HG02610 (cell line): ENCODE measurements around the gene OR10G2.
"Not testable (repeated sequence)": the region's sequence is repeated elsewhere in the genome, so short reads cannot be mapped to it uniquely, and the experiment has no call there.

Experiments
- ATAC-seq: cut with Tn5 transposase; IDR thresholded peaks from one replicate; pipeline ENCODE4 v1.9.1; 2021; ENCODE audit warnings: mild to moderate bottlenecking, moderate library complexity; ENCODE audit not compliant: unreplicated experiment

The OR10G2 gene

GRCh38 chr14:21634840-21635239 lies at the start of gene OR10G2:
TSS of gene OR10G2 (minus strand) at chr14:21634940. CDS start at chr14:21634842, 98 bp downstream.
- no peak for ATAC-seq

- no peak for ATAC-seq
These were observed 45.3 kb upstream of the OR10G2 start for GRCh38 chr14:21680072-21680471.

DNA sequence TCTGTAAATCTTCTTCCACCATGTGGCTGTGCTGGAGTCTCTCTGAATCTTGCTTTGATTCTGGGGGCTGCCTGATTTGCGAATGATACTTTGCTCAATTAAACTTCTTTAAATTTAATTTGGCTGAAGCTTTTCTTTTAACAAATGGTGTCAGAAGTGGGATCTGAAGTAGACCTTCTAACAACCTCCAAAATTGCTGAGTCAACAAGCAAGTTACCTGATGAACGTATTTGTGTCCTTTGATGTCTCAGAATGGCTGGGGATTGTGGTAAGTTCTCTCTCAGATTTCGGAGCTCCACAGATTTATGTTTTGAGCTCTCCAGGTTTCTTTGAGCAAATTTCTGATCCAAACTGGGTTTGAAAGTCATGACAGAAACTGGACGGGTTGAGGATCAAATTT lies 40.8 kb upstream of the OR10G2 start:
- no peak for ATAC-seq

DNA sequence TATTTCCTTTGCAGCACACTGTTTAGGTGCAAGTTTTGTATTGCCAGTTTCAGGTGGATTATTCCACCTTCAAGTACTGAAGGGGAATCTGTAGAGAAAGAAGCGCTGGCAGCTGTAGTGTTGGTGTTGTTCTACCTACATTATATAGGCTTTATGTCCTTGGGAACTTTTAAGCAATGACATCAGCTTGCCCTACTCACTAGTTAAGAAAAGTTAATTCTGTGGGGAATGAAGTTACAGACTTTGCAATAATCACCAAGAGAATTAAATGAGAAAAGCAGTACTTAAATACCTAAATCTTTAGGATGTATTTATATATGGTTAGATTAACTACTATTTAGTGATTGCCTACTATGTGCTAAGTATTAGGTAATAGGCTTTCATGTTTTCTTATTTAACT lies 39.0 kb upstream of the OR10G2 start, which contains the start of gene OR4E1:
Gene OR4E1, minus strand, starts transcription at position 101 of the 400 bp plus-strand sequence. CDS start 2,883 bp downstream, outside the sequence.
- no peak for ATAC-seq

GRCh38 chr14:21672116-21672515 lies 37.4 kb upstream of the OR10G2 start:
- no peak for ATAC-seq

DNA sequence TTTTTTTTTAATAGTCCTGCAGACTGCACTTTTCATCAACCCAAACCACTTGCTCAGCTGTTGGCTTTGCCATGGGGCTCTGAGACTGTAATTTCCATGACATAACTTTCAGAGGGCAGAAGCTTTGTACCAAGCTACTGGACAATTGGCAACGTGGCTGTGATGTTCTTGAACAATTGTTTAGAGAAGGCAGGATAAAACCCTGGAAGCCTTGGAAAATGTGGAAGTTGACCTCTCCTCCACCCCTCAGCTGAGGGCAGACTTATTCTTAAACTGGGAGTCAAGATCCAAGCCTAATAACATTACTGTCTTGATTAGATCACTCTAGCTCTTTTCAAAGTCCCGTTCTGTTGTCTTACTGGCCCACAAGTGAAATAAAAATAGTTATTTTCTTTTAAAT lies 36.6 kb upstream of the OR10G2 start:
- ATAC-seq: no peak

- no peak for ATAC-seq
These were observed 34.5 kb upstream of the OR10G2 start for GRCh38 chr14:21669284-21669683.

DNA sequence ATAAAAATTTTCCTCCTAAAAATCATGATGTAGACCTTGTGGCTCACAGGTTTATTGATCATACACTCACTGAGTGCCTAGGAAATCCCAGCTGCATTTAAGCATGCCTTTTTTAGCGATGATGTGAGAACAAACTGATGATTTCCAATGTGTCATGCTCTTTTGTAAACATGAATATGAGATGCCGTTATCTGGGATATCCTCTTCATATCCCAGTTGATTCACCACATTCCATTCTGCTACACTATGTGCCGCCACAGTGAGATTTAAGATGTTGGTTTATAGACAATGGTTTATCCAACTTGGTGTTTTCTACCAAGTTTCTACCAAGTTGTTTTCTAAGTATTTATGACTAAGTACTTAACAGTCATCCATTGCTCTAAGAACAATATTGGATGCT lies 33.6 kb upstream of the OR10G2 start:
- no peak for ATAC-seq

DNA sequence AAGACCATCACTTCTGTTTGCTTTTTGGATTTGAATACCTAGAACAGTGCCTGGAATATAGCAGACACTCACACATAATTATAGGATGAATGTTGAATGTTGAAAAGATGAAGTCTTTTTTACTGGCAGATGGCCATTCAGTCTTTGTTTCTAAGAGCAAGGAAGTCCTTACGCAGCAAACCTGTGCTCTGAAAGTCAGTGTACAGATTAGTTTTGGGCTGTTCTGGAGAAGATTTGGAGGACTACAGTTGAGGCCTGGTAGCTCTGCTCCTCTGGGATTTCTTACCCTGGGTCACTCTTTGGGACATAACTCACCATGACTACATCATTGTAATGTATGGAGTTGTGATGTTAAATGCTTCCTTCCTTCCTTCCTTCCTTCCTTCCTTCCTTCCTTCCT lies 22.2 kb upstream of the OR10G2 start:
- no peak for ATAC-seq

DNA sequence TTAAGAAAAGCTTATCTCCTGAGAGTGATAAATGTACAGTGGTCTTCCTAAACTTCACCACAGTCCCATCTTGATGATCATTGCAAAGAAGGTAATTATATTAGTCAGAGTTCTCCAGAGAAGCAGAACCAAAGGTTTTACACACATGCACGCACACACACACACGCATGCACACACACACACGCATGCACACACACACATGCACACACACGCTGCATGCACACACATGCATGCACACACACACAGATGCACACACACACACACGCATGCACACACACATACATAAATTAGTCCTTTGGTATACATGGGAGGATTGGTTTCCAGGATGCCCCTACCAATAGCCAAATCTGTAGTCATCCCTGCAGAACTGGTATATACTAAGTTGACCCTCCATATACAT lies 19.5 kb upstream of the OR10G2 start:
- no peak for ATAC-seq

DNA sequence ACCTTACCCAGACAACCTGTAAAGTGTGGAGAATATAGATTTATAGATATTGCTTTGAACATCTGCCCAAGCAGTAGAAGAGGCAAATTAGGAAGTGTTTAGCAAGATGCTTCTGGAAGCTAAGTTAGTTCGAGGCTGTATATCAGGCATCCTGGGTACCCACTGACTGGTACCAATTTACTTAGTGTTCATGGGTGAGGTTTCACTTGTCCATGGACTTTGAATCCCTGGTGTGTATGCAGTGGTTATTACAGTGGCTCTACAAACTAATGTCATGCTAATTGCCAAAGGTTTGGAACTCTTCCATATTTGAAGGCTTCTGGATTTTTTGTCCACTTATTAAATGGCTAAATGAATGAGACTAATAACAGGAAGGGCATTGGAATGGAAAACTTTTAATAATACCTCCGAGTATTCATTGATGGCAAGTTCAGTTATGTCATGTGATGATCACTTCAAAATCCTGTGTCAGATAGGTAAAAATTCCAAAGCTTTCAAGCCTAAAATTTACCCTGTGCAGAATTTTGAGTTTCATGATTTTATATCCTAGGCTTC lies 18.7 kb upstream of the OR10G2 start, which contains the start of gene OR4E2:
Gene OR4E2, plus strand, starts transcription at position 505 of the 555 bp plus-strand sequence. CDS start 11,248 bp downstream, outside the sequence.
- ATAC-seq: no peak

GRCh38 chr14:21652209-21652808 lies 17.6 kb upstream of the OR10G2 start:
- no peak for ATAC-seq

GRCh38 chr14:21647380-21647779 lies 12.6 kb upstream of the OR10G2 start:
- ATAC-seq: no peak

DNA sequence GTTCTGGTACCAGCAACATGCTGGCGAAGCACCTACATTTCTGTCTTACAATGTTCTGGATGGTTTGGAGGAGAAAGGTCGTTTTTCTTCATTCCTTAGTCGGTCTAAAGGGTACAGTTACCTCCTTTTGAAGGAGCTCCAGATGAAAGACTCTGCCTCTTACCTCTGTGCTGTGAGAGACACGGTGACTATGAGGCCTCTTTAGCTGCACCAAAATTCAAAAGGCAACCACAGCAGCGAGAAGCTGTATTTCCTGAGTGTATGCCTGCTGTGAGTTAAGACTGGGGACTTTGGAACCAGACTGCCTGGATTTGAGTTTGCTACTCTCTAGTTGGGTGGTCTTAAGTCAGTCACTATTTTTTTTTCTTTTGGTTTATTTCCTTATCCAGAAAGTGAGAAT lies 8.7 kb upstream of the OR10G2 start:
- ATAC-seq: no peak

GRCh38 chr14:21642683-21643082 lies 7.9 kb upstream of the OR10G2 start:
- ATAC-seq: no peak

GRCh38 chr14:21631084-21631483 lies 3.7 kb downstream of the OR10G2 start:
- no peak for ATAC-seq

- ATAC-seq: not testable (repeated sequence)
These were observed 4.2 kb downstream of the OR10G2 start for GRCh38 chr14:21630503-21630902.

GRCh38 chr14:21626491-21627230 lies 8.1 kb downstream of the OR10G2 start:
- no peak for ATAC-seq

GRCh38 chr14:21617614-21618013 lies 17.1 kb downstream of the OR10G2 start:
- ATAC-seq: no peak

GRCh38 chr14:21614240-21614639 lies 20.5 kb downstream of the OR10G2 start:
- ATAC-seq: no peak

DNA sequence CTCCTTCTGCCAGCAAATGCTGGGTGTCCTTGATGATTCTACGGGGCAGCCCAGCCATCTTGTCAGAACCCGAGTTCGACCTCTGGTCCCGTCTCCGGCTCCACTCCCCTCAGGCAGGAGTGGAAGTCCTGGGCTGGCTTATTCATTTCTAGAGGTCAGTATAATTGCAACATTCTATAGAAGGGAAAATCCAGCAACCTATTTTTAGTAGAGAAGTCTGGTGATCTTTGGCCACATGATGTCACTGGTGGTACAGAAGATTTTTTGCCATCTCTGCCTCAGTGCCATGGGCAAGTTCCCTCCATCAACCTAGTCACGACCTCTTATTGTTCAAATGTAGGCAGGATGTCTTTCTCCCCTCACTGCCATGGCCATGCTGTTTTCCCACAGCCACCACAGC lies 22.4 kb downstream of the OR10G2 start:
- ATAC-seq: no peak

DNA sequence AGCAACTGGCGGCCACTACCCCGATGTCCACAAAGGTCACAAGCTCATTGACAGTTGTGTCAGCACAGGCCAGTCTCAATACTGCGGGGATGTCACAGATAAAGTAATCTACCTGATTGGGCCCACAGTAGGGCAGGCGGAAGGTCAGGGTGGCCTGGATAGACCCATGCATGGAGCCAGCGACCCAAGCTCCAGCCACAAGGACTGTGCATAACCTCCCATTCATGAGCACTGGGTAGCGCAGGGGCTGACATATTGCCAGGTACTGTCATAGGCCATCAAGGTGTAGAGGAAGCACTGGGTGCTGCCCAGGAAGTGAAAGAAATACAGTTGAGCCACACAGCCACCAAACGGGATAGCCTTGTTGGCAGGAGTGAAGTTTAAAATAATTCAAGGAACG lies 32.6 kb downstream of the OR10G2 start:
- not testable (repeated sequence) for ATAC-seq
